LNCaP clone FGC (cell line): ENCODE results near the gene B4GALT3.
"Not testable (repeated sequence)": the region's sequence is repeated elsewhere in the genome, so short reads cannot be mapped to it uniquely, and the experiment has no call there.

Source experiments
- DNase-seq: peaks from one replicate; pipeline ENCODE4 v3.0.0-alpha.2; 2011; ENCODE audit warnings: low read depth
- H3K4me3 ChIP-seq: 2 replicates; pipeline ENCODE4 v1.5.1; 2011; ENCODE audit warnings: mild to moderate bottlenecking, low read depth, low read length, control low read depth
- TF ChIP-seq, protein P1 (sequence below): IDR thresholded peaks from 2 replicates; pipeline ENCODE4 v1.5.1; 2012; ENCODE audit warnings: mild to moderate bottlenecking; ENCODE audit not compliant: control insufficient read depth, insufficient read depth; ENCODE audit errors: extremely low read depth

B4GALT3 gene

DNA sequence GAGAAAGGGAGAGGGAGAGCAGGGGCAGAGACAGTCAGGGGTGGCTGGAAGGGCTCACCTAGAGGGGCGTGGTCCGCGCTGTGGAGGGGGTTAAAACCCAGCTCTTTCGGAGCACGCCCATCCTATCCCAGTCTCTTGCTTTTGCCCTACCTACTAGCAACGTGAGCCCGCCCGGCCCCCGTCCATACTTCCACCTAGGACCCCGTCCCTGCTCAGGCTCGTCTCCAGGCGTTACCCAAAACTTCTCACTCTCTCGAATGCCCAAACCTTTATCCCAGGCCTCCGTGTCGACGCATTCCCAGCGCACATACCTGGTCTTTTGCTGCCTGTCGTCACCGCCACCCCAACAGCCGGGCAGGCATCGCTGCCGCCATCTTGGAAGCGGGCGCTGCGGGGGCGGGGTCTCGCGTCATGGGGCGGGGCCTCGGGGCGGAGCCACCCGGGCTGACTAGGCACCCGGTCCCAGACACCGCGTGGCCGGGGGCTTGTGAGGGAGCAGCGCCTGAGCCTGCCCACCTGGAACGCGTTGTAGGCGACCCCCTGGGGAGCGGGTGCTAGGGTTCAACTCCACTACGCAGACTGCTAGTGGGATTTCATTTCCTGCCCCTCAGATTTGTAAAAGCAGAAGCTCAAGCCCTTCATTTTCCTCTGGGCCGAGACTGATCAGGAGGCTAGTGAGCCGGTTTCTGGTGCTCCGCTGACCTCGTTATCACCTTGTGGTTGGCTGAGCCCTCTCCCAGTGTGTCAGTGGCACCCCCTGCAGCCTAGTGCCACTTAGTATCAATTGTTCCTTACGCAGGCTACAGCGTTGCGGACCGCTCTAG lies at the start of gene B4GALT3:
TSS of gene B4GALT3 (minus strand) at position 396 of the 824 bp plus-strand sequence. CDS start 1,447 bp downstream, outside the sequence.
- TF ChIP-seq, protein P1, sequence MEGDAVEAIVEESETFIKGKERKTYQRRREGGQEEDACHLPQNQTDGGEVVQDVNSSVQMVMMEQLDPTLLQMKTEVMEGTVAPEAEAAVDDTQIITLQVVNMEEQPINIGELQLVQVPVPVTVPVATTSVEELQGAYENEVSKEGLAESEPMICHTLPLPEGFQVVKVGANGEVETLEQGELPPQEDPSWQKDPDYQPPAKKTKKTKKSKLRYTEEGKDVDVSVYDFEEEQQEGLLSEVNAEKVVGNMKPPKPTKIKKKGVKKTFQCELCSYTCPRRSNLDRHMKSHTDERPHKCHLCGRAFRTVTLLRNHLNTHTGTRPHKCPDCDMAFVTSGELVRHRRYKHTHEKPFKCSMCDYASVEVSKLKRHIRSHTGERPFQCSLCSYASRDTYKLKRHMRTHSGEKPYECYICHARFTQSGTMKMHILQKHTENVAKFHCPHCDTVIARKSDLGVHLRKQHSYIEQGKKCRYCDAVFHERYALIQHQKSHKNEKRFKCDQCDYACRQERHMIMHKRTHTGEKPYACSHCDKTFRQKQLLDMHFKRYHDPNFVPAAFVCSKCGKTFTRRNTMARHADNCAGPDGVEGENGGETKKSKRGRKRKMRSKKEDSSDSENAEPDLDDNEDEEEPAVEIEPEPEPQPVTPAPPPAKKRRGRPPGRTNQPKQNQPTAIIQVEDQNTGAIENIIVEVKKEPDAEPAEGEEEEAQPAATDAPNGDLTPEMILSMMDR = no peak
- DNase-seq = no peak
- H3K4me3 ChIP-seq = peak within 1 kb of the TSS; percentile 92

DNA sequence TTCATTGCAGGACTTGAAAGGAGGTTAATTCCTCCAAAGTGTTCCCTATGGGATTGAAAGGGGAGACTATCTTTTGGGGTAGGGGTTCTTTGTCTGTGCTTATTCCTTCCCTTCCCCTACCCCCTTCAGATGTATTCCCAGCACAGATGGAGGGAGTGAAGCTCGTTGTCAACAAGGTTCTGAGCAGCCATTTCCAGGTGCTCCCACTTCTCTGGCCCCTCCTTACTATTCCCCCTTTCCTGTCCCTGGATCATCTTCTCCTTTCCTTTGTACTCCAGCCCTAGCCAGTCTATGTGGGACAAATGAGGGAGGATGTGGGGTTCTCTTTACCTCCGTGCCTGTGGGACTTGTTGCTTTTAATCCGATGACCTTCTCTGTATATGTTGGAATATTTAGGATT lies 49.5 kb upstream of the B4GALT3 start:
- peak overlapping the region; percentile 95 for H3K4me3 ChIP-seq
- TF ChIP-seq, protein P1 = no peak
- no peak for DNase-seq

DNA sequence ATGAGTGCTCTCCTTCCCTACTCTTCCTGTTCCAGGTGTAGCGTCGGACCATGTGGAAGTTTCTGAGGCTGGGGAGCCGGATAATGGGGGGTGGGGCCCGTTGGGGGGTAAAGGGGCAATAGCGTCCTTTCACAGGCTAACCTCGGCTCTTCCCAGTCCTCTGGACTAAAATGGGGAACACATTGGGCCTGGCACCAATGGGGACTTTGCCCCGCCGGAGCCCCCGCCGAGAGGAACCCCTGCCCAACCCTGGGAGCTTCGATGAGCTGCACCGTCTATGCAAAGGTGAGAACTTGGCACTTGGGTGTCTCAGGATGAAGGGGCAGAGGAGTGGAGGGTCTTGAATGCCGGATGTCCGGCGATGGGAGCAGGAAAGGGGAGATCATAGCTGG lies 49.0 kb upstream of the B4GALT3 start:
- no peak for DNase-seq
- H3K4me3 ChIP-seq = peak overlapping the region; percentile 95
- TF ChIP-seq, protein P1 = no peak

DNA sequence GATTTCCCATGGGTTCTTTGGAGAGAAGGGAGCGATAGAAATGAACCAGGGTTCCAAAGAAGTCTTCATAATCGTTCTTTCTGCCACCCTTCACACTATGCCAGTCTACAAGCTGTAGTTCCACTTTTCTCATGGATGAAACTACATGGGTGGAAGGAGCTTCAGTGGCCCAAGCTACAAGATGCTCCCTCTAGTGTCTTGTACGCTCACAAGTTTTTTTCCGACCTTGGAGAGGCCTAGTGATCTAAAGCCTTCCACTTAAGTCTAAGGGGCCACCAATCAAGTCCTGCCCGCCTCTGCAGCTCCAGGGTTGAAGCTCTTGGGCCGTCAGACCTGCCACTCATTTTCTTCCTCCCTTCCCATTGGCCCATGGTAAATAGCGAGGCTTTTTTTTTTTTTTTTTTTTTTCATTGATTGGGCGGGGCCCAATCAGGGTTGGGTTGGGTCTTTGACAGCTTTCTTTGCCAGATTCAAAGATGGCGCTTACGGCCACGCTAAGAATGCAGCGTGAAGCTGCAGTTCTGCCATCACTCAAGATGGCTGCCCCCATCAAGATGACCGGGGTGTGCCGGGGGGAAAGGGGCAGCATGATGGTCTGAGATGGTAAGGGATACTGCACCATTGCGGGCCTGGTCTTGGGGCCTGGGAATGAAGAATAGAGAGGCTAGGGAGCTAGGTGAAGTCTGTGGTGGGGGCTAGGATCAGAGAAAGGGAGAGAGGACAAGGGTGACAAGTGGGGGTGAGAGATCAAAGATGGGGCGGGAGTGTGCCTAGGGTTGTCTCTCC lies 48.4 kb upstream of the B4GALT3 start, which contains the start of gene TOMM40L:
TSS of gene TOMM40L (plus strand) at position 527 of the 786 bp plus-strand sequence. CDS start 430 bp downstream, outside the sequence.
- TF ChIP-seq, protein P1 = peak; percentile 50
- peak; percentile 99 for DNase-seq
- H3K4me3 ChIP-seq = peak within 1 kb of the TSS; percentile 95

DNA sequence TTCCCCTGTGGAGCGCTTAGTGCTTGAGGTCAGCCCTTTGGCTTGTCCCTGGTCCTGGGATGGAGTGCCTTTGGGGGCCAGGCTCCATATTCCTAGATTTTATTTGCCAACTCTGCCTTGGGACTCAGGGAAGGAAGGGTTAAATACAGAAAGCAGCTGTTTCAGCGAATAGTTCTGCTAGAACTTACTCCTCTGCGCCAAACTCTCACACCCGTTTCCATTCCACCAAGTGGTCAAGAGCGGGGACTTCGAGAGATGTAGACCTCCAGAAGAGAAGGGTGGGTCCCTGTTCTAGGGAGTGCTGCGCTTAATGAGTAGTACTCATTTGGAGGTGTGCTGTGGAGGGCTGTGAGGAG lies 47.8 kb upstream of the B4GALT3 start:
- TF ChIP-seq, protein P1 = no peak
- no peak overlapping the region for H3K4me3 ChIP-seq
- DNase-seq = no peak

DNA sequence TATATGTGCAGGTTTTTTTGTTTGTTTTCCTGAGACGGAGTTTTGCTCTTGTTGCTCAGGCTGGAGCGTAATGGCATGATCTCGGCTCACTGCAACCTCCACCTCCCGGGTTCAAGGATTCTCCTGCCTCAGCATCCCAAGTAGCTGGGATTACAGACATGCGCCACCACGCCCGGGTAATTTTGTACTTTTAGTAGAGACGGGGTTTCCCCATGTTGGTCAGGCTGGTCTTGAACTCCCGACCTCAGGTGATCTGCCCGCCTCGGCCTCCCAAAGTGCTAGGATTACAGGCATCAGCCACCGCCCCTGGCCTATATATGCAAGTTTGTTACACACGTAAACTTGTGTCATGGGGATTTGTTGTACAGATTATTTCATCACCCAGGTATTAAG lies 47.4 kb upstream of the B4GALT3 start:
- DNase-seq, H3K4me3 ChIP-seq: not testable (repeated sequence)
